Fibroblast of lung (primary cell): ENCODE results near the gene TNP2. TPM values are rescaled to one million over a fixed set of nuclear protein-coding genes. Genes with fewer than 3 reads are reported as not detected.

Experiments
- DNase-seq, 2 donors: peaks; one replicate each; pipeline versions ENCODE4 v3.0.0 to v3.0.0-alpha.2; 2010; ENCODE audit warnings: low read depth in 2 of 2
- H2AFZ ChIP-seq: 2 replicates; pipeline ENCODE4 v1.5.1; 2012; ENCODE audit warnings: low read length, control low read depth, inconsistent platforms
- H3K27ac ChIP-seq: 2 replicates; pipeline ENCODE4 v1.5.1; 2011; ENCODE audit warnings: low read length, control low read depth; ENCODE audit not compliant: insufficient read depth
- H3K27me3 ChIP-seq: 2 replicates; pipeline ENCODE4 v1.5.1; 2011; ENCODE audit warnings: mild to moderate bottlenecking, low read length; ENCODE audit not compliant: control insufficient read depth, insufficient read depth
- H3K36me3 ChIP-seq: 2 replicates; pipeline ENCODE4 v1.5.1; 2011; ENCODE audit warnings: low read length; ENCODE audit not compliant: control insufficient read depth, insufficient read depth
- H3K4me1 ChIP-seq: 2 replicates; pipeline ENCODE4 v1.5.1; 2011; ENCODE audit warnings: low read length; ENCODE audit not compliant: control insufficient read depth, insufficient read depth; ENCODE audit errors: extremely low read depth
- H3K4me2 ChIP-seq: 2 replicates; pipeline ENCODE4 v1.5.1; 2011; ENCODE audit warnings: low read length, control low read depth; ENCODE audit not compliant: insufficient read depth; ENCODE audit errors: extremely low read depth
- H3K4me3 ChIP-seq, 4 experiments: fragments of 200-600 bp in 1 of 4; sonication (generic) in 1 of 4; replicated peaks in 1 of 4; 2 replicates each; pipeline ENCODE4 v1.5.1; 2011 to 2016; ENCODE audit warnings: low read length in 4 of 4, low read depth in 3 of 4, mild to moderate bottlenecking in 3 of 4, control low read depth in 2 of 4, inconsistent platforms in 1 of 4, mixed read lengths in 1 of 4; ENCODE audit not compliant: insufficient read depth in 1 of 4; ENCODE audit errors: control extremely low read depth in 1 of 4
- H3K79me2 ChIP-seq: 2 replicates; pipeline ENCODE4 v1.5.1; 2012; ENCODE audit warnings: mild to moderate bottlenecking, low read length, inconsistent platforms; ENCODE audit not compliant: control insufficient read depth, insufficient read depth
- H3K9ac ChIP-seq: 2 replicates; pipeline ENCODE4 v1.5.1; 2011; ENCODE audit warnings: mild to moderate bottlenecking, low read length, control low read depth; ENCODE audit not compliant: insufficient read depth
- H3K9me3 ChIP-seq: 2 replicates; pipeline ENCODE4 v1.5.1; 2012; ENCODE audit warnings: low read depth, low read length; ENCODE audit not compliant: control insufficient read depth, insufficient read depth
- H4K20me1 ChIP-seq: 2 replicates; pipeline ENCODE4 v1.5.1; 2011; ENCODE audit warnings: low read length; ENCODE audit not compliant: control insufficient read depth, insufficient read depth; ENCODE audit errors: extremely low read depth
- CTCF ChIP-seq, 2 donors: IDR thresholded peaks in 1 of 2; conservative IDR thresholded peaks in 1 of 2; 1 replicate in 1 of 2; 2 replicates in 1 of 2; pipeline ENCODE4 v1.5.1; 2011 to 2012; ENCODE audit warnings: low read length in 2 of 2, control low read depth in 1 of 2, inconsistent platforms in 1 of 2, low read depth in 1 of 2, mild to moderate bottlenecking in 1 of 2
- EZH2 ChIP-seq: IDR thresholded peaks from 2 replicates; pipeline ENCODE4 v1.5.1; 2012; ENCODE audit warnings: low read length, control low read depth, mild to moderate bottlenecking; ENCODE audit errors: missing control alignments
- polyA plus RNA-seq, 2 donors: library from polyadenylated mRNA; depleted of rRNA in 1 of 2; stranded (reverse) in 1 of 2; unstranded in 1 of 2; fragments of >200 nt; gene quantifications; 2 replicates each; pipeline ENCODE4 v1.2.1, GENCODE V29; 2011 to 2012; ENCODE audit warnings: missing spikeins in 1 of 2
- total RNA-seq: library from RNA; depleted of rRNA; stranded (reverse); fragments of >200 nt; gene quantifications from 2 replicates; pipeline ENCODE4 v1.2.1, GENCODE V29; 2014

The TNP2 gene
- total and polyA plus RNA-seq, 2 donors (not counting 1 experiment from before 2014, with no cell fraction given) = not detected

- H3K9ac ChIP-seq = no peak overlapping the region
- H3K4me2 ChIP-seq = peak overlapping the region; percentile 59
- peak overlapping the region; percentile 23 for H2AFZ ChIP-seq
- no peaks in the 10 kb centered on the region for H4K20me1 ChIP-seq
- H3K36me3 ChIP-seq = no peaks in the 10 kb centered on the region
- H3K27ac ChIP-seq = no peak overlapping the region
- DNase-seq = peak in 1 of 2 donors; percentile 84
- H3K79me2 ChIP-seq = no peaks in the 10 kb centered on the region
- H3K4me3 ChIP-seq = no peak overlapping the region
- no peaks in the 10 kb centered on the region for H3K27me3 ChIP-seq
- H3K9me3 ChIP-seq = no peaks in the 10 kb centered on the region
- H3K4me1 ChIP-seq = peaks cover 7% of the 10 kb centered on the region
- no peak for TF ChIP-seq CTCF (conservative IDR thresholded peaks at IDR 0.05 in 1 of 2, IDR thresholded peaks at IDR 0.05 in 1 of 2; ENCODE audit: low read depth in 1 of 2, low read length in 2 of 2)
- no peak for TF ChIP-seq EZH2
These were observed 43.8 kb upstream of the TNP2 start for GRCh38 chr16:11312718-11313492.

GRCh38 chr16:11310997-11311561 lies 42.0 kb upstream of the TNP2 start:
- DNase-seq = peak in 1 of 2 donors; percentile 35
- TF ChIP-seq CTCF (conservative IDR thresholded peaks at IDR 0.05 in 1 of 2, IDR thresholded peaks at IDR 0.05 in 1 of 2; ENCODE audit: low read depth in 1 of 2, low read length in 2 of 2) (no peak), EZH2 (no peak)

GRCh38 chr16:11310634-11310977 lies 41.5 kb upstream of the TNP2 start:
- no peak overlapping the region for H3K27ac ChIP-seq
- no peak overlapping the region for H3K4me2 ChIP-seq
- H3K4me3 ChIP-seq = no peak overlapping the region
- peaks cover 7% of the 10 kb centered on the region for H3K4me1 ChIP-seq
- H3K9me3 ChIP-seq = no peaks in the 10 kb centered on the region
- no peaks in the 10 kb centered on the region for H4K20me1 ChIP-seq
- H3K79me2 ChIP-seq = no peaks in the 10 kb centered on the region
- H2AFZ ChIP-seq = no peak overlapping the region
- DNase-seq = no peak
- no peaks in the 10 kb centered on the region for H3K27me3 ChIP-seq
- H3K9ac ChIP-seq = no peak overlapping the region
- no peaks in the 10 kb centered on the region for H3K36me3 ChIP-seq
- TF ChIP-seq EZH2 (no peak), CTCF (conservative IDR thresholded peaks at IDR 0.05 in 1 of 2, IDR thresholded peaks at IDR 0.05 in 1 of 2; ENCODE audit: low read depth in 1 of 2, low read length in 2 of 2) (no peak)

More at GRCh38 chr16:11310997-11311561, 42.0 kb upstream of the TNP2 start:
- H3K4me2 ChIP-seq = no peak overlapping the region
- H4K20me1 ChIP-seq = no peaks in the 10 kb centered on the region
- H3K27ac ChIP-seq = no peak overlapping the region
- H3K9ac ChIP-seq = no peak overlapping the region
- no peaks in the 10 kb centered on the region for H3K36me3 ChIP-seq
- no peaks in the 10 kb centered on the region for H3K9me3 ChIP-seq
- H3K27me3 ChIP-seq = no peaks in the 10 kb centered on the region
- H3K79me2 ChIP-seq = no peaks in the 10 kb centered on the region
- H2AFZ ChIP-seq = no peak overlapping the region
- H3K4me3 ChIP-seq = no peak overlapping the region
- peaks cover 7% of the 10 kb centered on the region for H3K4me1 ChIP-seq
